ENCODE data around the gene UBTD2. TPM values are rescaled to one million over a fixed set of nuclear protein-coding genes. Genes with fewer than 3 reads are reported as not detected.

UBTD2 gene
- total RNA-seq, 4 donors from 2014 or later = 15.9 to 28.6 (median 22.5) TPM

DNA sequence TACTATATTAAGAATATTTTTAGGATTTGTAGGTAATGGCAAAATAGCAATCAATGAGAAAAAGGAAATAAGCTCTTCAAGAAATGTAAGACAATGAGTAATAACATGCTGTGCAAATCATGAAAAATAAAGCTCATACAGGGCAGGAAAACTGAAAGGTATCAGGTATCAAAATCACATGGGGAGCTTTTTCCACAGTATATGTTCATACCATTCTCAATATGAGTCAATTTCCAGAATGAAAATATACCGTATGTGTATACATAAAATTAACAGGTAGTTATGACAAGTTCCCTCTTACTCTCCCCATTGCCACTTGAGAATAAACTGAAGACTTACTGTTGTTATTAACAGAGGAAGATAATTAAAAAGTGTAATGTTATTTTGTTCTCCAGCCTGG is 53.7 kb downstream of the UBTD2 start:
- WGBS, 2 donors = 96 to 100% methylated on average over 1 of the region's 1 CpG
- Histone ChIP-seq H3K27ac (no peak overlapping the region), H3K36me3 (peaks cover 0 to 10% of the 10 kb centered on the region in 2 donors), H3K4me1 (no peaks in the 10 kb centered on the region), H3K9me3 (no peaks in the 10 kb centered on the region), H3K27me3 (no peaks in the 10 kb centered on the region), H3K4me3 (replicated peaks in 1 of 3) (no peak overlapping the region)
- TF ChIP-seq, protein P1, sequence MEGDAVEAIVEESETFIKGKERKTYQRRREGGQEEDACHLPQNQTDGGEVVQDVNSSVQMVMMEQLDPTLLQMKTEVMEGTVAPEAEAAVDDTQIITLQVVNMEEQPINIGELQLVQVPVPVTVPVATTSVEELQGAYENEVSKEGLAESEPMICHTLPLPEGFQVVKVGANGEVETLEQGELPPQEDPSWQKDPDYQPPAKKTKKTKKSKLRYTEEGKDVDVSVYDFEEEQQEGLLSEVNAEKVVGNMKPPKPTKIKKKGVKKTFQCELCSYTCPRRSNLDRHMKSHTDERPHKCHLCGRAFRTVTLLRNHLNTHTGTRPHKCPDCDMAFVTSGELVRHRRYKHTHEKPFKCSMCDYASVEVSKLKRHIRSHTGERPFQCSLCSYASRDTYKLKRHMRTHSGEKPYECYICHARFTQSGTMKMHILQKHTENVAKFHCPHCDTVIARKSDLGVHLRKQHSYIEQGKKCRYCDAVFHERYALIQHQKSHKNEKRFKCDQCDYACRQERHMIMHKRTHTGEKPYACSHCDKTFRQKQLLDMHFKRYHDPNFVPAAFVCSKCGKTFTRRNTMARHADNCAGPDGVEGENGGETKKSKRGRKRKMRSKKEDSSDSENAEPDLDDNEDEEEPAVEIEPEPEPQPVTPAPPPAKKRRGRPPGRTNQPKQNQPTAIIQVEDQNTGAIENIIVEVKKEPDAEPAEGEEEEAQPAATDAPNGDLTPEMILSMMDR (IDR thresholded peaks at IDR 0.05) = no peak
- no peak for TF ChIP-seq POLR2A (IDR thresholded peaks at IDR 0.05)
- DNase-seq = no peak
- intact Hi-C loops (cut with DNase I) = no loop called here

DNA sequence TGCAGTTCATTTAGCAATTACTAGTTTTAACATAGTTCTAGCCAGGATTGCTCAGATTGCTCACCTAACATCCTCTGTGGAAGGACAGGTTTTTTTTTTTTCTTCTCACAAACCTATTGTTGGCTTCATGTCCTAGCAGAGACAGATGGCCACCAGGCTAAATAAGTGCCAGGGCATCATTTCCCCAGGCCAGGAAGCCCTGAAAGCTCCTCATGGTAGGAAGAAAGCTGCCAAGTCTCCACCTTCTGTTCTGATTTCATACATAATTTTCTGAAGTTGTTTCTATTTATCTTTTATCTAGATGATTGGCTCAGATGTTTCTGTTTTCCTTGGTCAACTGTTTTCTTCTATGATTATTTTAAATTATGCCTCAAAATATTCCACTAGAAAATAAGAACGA is 58.6 kb downstream of the UBTD2 start:
- no peaks in the 10 kb centered on the region for H3K9me3 ChIP-seq
- no peak for TF ChIP-seq POLR2A (IDR thresholded peaks at IDR 0.05)
- TF ChIP-seq, protein P1 (IDR thresholded peaks at IDR 0.05) = no peak
- no peak overlapping the region for H3K4me3 ChIP-seq (replicated peaks in 1 of 3)
- H3K4me1 ChIP-seq = no peaks in the 10 kb centered on the region
- H3K36me3 ChIP-seq = no peaks in the 10 kb centered on the region
- no peak overlapping the region for H3K27ac ChIP-seq
- H3K27me3 ChIP-seq = no peaks in the 10 kb centered on the region
- 93 to 94% methylated on average over 1 of the region's 1 CpG for WGBS, 2 donors
- intact Hi-C loops (cut with DNase I) = no loop called here
- DNase-seq = no peak

DNA sequence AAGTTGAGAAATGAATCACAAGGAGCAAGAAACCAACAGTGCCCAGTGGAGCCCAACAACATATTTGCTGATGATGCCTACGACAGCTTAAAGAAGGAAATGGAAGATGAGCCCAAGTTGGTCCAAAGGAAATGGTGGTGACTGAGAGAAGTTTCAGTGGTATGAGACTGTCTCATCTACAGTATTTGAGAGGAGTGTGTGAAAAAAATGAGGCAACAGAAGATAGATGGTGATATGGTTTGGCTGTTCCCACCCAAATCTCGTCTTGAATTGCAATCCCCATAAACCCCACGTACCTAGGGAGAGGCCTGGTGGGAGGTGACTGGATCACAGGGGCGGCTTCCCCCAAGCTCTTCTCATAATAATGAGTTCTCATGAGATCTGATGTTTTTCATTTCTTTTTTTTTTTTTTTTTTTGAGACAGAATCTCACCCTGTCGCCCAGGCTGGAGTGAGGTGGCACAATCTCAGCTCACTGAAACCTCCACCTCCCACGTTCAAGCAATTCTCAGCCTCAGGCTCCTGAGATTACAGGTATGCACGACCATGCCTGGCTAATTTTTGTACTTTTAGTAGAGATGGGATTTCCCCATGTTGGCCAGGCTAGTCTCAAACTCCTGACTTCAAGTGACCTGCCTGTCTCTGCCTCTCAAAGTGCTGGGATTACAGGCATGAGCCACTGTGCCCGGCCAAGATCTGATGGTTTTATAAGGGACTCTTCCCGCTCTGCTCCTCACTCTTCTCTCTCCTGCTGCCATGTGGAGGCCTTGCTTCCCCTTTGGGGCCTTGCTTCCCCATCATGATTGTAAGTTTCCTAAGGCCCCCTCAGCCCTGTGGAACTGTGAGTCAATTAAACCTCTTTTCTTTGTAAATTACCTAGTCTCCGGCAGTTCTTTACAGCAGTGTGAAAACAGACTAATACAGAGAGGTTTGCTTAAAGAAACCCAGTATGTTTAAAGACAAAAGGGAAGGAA is 59.4 kb downstream of the UBTD2 start:
- WGBS, 2 donors = 80 to 82% methylated on average over 10 of the region's 10 CpGs
- no peak overlapping the region for H3K4me3 ChIP-seq (replicated peaks in 1 of 3)
- no peaks in the 10 kb centered on the region for H3K27me3 ChIP-seq
- TF ChIP-seq, protein P1 (IDR thresholded peaks at IDR 0.05) = no peak
- TF ChIP-seq POLR2A (IDR thresholded peaks at IDR 0.05) = no peak
- H3K27ac ChIP-seq = no peak overlapping the region
- no peaks in the 10 kb centered on the region for H3K9me3 ChIP-seq
- no peaks in the 10 kb centered on the region for H3K4me1 ChIP-seq
- no peak for DNase-seq
- intact Hi-C loops (cut with DNase I) = no loop called here
- no peaks in the 10 kb centered on the region for H3K36me3 ChIP-seq

DNA sequence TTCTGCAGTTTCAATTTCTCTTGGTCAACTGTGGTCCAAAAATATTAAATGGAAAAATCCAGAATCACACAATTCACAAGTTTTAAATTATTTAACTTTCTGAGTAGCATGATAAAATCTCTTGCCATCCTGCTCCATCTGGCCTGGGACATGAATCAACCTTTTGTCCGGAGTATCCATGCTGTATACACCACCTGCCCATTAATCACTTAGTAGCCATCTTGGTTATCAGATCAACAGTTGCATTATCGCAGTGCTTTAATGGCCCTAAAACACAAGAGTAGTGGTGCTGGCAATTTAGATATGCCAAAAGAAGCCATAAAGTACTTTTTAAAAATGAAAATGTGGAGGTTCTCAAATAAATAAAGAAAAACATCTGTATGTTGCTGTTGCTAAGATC is 64.3 kb downstream of the UBTD2 start:
- WGBS, 2 donors = 98 to 99% methylated on average over 2 of the region's 2 CpGs
- Histone ChIP-seq H3K4me1 (no peaks in the 10 kb centered on the region), H3K27me3 (no peaks in the 10 kb centered on the region), H3K4me3 (replicated peaks in 1 of 3) (no peak overlapping the region), H3K36me3 (no peaks in the 10 kb centered on the region), H3K9me3 (no peaks in the 10 kb centered on the region), H3K27ac (no peak overlapping the region)
- intact Hi-C loops (cut with DNase I) = no loop called here
- DNase-seq = no peak
- no peak for TF ChIP-seq POLR2A (IDR thresholded peaks at IDR 0.05)
- TF ChIP-seq, protein P1 (IDR thresholded peaks at IDR 0.05) = no peak

DNA sequence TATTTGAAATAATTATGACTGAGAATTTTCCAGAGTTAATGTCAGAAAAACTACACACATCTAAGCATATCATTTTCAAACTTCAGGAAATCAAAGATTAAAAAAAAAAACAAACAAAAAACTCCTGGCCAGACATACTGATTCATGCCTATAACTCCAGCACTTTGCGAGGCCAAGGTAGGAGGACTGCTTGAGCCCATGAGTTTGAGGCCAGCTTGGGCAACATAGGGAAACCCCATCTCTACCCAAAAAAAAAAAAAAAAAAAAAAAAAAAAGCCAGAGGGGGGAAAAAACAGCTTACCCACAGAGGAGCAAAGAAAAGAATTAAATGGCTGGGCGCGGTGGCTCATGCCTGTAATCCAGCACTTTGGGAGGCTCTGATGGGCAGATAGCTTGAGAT is 67.2 kb downstream of the UBTD2 start:
- Histone ChIP-seq H3K27ac (no peak overlapping the region), H3K27me3 (no peaks in the 10 kb centered on the region), H3K4me1 (no peaks in the 10 kb centered on the region), H3K9me3 (no peaks in the 10 kb centered on the region), H3K4me3 (replicated peaks in 1 of 3) (no peak overlapping the region), H3K36me3 (no peaks in the 10 kb centered on the region)
- TF ChIP-seq, protein P1 (IDR thresholded peaks at IDR 0.05) = no peak
- no peak for TF ChIP-seq POLR2A (IDR thresholded peaks at IDR 0.05)
- DNase-seq = no peak
- intact Hi-C loops (cut with DNase I) = no loop called here
- WGBS, 2 donors = 99% methylated on average over 3 of the region's 3 CpGs
